ENCODE results near the gene CALML4.
"Not testable (repeated sequence)": the region's sequence is repeated elsewhere in the genome, so short reads cannot be mapped to it uniquely, and the experiment has no call there.

Gene CALML4

DNA sequence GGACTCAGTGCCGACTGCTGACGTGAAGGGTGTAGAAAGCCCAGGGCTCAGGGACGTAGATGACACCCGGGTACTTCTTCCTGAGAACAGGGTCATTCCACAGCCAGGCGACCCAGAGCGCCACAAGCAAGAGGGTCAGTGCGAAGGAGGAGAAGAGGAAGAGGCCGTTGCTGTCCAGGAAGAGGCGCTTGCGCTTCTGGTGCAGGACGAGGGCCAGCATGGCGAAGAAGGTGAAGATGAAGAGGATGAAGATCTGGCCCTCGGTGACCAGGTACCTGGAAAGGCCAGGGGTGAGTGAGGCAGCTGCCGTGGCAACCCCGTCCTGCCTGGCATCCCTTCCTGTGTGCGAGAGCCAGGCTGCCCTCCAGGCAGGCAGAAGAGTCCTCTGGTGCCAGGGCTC is 3.0 kb upstream of the CALML4 start:
- DNase-seq (ENCODE audit: low spot score) = no peak

DNA sequence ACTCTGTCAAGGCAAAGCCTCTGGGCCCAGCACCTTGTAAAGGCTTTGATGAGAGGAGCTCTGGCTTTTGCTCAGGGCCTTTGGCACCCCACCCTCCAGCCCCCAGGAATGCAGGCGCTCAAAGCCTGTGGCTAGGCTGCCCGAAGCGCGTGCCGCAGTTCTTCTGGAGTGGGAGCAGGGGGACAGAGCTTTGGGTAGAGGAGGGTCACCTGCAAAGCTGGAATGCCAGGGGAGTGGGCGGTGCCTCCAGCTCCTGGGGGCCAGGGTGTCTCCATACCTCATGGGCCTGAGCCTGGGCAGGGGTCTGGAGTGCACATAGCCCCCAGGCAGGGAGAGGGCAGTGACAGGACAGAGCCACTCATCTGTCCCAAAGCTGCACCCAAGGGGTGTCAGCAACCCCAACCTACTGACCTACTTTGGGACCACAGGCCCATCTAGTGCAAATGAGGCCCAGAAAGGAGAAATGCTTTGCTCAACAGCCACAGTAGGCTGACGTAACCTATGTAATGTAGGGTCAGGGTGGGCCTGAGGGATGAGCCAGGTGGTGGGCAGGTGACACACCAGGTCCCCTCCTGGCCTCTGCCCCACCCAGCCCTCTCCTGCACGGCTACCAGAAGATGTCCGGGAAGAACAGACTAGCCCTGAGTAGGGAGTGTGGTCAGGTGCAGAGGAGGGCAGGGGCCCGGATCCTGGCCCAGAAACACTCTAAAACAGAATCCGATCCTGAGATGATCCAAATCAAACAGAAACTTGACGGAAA is 2.2 kb upstream of the CALML4 start:
- no peak for DNase-seq (ENCODE audit: low spot score)

DNA sequence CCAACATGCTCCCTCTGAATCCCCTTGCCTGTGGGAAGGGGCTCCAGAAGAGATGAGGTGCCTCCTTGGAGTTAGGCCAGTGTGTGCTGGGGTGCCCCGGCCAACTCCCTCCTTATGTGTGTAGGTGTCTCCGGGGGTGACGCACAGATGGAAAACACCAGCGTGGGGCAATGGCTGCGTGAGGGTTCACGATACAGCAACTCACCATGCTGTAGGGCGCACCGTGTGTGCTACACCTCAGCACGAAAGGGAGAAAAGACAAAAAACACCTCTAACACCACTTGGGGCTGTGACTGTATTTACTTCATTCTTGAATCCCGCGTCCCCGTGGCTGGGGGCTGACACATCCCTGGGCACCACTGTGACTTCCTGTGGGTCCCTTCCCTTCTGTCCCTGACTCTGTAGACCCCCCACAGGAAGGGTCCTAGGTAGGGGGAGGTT is 1.6 kb upstream of the CALML4 start:
- DNase-seq (ENCODE audit: low spot score) = no peak

DNA sequence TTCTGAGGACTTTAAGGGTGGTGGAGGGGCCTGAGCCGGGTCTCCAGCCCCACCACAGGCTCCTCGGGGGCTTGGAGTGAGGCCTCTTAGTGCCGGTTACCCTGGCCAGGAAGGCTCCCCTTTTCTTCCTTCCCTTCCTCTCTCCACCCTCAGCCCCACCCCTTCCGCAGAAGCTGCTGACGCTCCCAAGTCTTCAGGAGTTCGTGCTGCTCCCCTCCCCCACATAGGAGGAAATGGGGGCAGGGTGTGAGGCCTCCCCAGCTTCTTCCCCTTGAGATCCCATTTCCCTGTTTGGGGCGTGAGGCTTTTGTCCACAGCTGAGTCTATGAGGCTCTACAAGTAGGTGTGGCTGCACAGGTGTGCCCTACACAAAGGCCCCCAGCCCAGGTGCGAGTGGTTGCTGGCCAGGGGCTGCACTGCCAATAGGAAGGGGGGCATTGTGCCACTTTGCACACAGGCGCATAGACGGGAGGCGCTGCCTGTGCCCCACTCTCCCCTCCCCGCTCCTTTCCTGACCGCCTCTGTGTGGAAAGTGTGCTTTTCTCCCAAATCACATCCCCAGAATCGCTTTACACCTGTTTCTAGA is 915 bp upstream of the CALML4 start:
- no peak for DNase-seq (ENCODE audit: low spot score)

DNA sequence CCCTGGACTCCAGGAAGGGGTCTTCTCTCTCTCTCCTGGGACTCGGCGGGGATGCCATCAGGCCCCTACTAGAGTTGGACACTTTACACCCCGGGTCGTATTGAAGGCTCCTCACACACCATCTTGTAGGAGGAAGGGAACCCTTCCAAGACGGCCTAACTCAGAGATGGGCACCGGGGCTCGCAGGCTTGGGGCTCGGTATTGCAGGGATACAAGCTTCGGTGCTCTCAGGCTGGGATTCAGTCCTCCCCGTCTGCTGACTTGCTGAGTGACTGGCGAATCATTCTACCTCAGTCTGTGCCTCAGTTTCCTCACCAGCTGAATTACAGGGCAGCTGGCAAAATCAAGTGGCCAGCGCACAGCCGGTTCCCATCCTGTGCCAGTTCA is 419 bp upstream of the CALML4 start:
- DNase-seq (ENCODE audit: low spot score) = no peak

DNA sequence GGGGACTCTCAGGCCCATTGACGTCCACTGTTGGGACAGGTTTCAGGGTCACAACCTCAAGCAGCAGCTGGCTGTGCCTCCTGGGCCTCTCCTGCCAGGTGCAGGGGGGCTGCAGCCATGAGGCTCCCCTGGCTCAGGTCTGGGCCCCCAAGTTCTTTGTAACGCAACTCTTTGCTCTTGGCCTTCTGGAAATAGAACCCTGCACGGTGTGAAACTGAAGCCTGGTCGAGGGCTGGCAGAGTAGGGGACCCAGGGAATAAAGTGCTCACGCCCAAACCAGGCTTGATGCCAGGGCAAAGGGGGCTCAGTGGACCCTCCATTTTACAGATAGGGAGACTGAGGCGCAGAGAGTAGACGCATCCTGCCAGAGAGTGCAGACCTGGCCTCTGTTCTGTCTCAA is 771 bp downstream of the CALML4 start:
- no peak for DNase-seq (ENCODE audit: low spot score)

DNA sequence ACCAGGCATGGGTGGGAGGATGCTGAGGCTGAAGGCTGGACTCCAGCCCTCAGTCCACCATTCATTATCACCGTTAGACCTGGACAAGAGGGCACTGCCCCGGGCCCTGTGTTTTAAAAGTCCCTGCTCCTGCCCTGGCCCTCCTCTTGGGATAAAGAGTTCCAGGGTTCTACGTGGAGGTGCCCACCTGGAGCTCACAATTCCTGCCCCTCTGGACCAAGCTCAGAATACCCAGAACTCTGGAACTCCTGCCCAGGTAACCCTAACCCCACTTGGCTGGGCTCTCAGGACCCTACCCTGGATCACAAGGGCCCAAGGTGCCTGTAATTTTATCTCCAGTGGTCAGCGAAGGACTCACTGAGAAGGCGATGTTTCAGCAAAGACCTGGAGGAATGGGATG is 1.2 kb downstream of the CALML4 start:
- DNase-seq (ENCODE audit: low spot score) = no peak

DNA sequence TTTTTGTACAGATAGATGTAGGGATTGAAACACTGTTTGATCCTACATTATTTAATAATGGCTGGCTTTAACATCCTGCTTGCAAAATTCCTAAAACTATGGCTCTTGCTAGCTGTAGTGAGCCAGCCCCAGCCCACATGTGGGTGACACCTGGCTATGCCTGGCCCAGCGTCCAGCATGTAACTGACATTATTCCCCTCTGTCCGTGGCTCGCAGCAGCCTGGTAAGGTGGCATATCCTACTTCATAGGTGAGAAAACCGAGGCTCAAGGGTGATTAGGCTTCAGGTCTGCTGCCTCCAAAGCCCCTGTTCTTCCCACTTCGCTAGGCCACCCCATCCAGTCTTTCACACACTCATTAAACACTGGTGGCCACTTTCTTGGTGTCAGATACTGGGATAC is 1.6 kb downstream of the CALML4 start:
- DNase-seq (ENCODE audit: low spot score) = no peak

DNA sequence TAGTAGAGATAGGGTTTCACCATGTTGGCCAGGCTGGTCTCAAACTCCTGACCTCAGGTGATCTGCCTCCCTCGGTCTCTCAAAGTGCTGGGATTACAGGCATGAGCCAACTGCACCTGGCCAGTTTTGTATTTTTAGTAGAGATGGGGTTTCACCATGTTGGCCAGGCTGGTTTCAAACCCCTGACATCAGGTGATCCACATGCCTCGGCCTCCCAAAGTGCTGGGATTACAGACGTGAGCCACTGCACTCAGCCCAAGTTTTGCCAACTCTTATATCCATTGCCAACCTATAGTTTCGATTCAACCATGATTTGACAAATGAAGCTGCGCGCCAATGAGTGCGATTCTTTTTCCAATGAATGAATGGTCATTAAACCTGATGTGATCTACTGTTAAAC is 2.1 kb downstream of the CALML4 start:
- not testable (repeated sequence) for DNase-seq (ENCODE audit: low spot score)

DNA sequence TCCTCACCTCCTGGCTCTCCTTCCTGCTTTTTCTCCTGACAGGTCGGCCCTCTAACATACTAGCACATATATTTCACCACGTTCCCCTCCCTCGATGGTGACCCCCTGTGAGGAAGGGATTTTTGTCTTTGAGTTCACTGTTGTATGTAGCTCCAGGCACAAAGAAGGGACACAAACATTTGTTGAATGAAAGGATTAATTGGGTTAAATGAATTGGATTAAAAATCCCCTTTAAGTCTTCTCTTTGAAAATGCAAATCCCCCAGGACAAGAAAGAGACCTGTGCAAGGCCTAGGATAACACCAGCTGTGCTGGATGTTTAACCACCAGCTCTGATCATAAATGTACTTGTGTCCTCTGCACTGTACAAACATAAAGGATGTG is 3.3 kb downstream of the CALML4 start:
- no peak for DNase-seq (ENCODE audit: low spot score)

DNA sequence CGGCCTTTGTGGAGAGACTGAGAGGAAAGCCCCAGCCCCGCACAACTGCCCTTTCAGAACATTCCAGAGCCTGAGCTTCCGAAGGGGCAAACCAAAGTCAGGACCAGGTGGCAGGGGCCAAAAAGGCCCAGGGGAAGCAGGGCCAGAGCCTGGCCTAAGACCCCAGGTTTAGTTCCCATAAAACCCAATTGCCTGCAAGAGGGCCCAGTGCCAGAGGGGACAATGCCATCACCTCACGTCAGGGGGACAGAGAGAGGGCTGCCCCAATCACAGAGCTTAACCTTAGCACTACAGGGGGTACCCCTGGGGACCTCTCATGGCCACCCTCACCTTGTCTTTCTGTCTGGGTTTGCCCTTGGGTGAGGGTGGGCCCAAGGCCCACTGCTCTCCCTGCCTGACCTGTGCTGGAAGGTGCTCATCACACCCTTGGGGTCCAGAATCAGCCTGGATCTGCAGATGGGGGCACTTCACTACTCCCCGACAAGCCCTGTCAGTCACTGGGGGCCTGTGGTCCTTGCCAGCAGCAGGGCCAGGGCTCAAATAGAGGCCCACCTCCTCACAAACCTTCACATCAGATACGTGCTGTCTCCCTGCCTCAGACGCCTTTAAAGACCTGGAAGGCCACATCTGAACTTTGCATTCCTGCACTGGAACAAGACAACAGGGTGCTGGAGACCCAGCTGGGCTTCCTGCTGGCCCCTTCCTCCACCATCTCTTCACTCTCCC is 3.8 kb downstream of the CALML4 start:
- DNase-seq (ENCODE audit: low spot score) = no peak

DNA sequence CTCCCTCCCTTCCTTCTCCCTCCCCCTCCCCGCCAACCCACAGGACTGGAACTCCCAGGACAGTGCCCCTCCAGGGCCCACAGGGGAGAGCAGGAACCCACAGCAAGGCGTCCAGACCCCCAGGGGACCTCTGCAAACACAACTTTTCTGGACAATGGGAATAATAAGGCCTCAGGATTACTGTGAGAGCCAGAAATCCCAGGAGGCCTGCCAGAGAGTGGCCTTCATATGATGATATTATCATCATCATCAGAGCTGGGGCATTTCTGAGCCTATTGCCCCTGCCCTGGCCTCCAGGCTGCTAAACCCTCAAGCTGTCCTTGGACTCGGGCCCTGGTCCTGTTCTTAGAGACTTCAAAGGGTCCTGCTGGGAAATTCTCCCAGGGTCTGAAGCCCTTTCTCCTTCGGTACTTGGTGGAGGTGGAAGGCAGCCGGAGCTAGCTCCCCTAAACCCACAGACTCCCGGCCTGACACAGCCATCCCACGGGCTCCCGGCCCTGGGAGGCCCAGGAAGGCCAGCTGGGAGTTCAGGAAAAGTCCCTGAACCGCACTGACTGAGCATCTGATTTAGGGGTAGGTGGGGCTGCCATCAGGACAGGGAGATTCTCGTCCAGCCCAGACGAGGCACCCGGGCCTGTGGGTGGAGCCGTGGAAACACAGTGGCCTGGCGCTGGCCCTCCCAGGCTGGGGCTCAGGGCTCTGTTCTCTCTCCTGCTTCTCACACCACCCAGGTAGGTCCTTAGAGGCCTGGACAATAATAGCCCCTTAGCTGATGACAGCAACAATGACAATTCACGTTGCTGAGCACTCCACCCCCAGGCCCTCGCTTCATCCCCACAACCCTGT is 4.9 kb downstream of the CALML4 start:
- DNase-seq (ENCODE audit: low spot score) = no peak

DNA sequence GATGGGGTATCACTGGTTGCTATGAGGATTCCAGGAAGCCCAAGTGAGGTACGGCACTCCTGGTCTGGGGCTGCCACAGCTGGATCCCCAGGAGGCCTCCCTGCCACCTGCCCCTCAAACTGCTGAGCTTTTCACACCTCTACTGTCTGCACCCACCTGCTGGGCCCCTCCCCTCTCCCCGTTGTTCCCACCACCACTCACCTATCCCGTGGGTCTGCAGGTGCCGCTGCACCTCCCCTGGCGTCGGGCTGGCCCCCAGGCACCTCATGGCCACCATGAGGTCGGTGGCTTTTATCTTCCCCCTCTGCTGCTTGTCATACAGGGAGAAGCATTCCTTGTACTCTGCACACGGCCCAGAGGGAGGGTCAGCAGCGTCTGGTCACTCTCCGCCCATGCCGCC is 5.8 kb downstream of the CALML4 start:
- DNase-seq (ENCODE audit: low spot score) = no peak

DNA sequence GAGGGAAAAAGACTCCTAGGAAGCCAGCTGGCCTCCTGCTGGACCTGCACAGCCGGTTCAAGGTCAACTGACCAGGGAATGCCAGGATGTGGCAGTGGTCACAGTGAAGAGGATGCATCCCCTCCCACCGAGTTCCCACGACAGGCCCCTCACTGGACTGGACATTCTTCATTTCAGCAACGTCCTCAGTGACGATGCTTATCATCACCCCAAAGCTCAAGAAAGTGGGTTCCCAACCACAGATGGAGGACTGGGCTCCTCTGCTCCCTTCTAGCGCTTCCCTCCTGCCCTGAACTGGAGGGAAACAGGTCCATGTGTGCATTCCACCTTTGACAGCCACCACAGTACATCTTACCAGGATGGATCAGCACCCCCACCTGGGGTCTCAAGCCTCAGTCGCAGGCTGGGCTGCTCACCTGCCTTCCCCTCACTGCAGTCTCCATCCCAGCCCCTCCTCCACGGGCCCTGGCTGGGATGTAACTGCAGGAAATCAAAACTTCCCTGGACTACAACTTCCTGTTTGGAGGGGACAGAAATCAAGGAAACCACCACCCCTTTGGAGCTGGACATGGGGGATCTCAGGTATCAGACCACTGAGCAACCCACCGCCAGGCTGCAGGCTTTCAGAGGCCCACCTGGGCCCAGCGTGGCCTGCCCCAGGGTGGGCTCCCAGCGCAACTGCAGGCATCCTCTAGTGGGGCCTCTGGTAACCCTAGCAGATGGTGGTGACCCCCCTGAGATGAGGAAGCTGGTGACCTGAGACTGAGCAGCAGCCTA is 7.3 kb downstream of the CALML4 start:
- no peak for DNase-seq (ENCODE audit: low spot score)

DNA sequence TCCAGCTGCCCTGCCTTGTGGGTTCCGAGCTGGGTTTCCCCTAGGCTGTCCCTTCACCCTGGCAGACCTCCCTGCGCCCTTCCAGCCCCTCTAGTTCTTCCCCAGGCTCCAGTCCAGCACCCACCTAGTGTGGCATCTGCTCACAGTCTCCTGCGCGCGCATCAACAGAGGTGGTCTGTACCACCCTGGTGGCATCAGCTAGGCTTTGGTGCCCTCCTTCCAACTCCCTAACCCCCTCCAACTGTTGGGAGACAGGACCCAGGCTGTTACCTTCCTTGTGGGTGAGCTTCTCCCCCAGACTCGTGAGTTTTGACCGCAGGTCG is 8.0 kb downstream of the CALML4 start:
- DNase-seq (ENCODE audit: low spot score) = no peak

DNA sequence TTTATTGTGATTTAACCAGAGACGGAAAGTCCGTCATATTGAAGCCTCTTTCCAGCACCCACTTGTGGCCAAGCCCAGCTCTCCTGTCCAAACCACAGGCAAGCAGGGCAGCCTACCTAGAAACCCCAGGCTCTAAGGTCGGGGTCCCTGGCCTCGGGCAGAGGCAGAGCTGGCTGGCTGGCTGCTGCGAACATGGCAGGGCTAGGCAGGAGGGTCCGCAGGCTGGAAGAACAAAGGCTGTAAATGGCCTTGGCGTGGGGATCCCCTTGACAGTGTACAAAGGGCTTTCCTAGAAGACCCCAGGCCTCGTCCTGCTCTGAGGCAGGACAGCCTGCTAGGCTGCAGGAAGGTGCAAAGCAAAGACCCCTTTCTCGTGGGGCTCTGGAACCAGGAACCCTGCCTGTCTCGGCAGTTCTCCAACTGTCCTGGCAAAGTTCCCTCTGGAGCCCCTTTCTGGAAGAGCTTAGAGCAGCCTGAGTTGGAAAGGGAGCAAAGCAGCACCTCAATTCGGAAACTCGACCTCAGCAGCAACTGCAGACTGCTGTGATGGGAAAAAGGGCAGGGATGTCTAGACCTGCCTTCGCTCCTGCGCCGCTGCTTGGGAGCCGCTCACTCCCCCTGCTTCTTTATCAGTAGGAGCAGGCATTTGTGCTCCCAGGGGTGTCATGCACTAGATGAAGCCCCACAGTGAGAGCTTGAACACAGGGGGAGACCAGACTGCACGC is 8.5 kb downstream of the CALML4 start:
- DNase-seq (ENCODE audit: low spot score) = no peak

DNA sequence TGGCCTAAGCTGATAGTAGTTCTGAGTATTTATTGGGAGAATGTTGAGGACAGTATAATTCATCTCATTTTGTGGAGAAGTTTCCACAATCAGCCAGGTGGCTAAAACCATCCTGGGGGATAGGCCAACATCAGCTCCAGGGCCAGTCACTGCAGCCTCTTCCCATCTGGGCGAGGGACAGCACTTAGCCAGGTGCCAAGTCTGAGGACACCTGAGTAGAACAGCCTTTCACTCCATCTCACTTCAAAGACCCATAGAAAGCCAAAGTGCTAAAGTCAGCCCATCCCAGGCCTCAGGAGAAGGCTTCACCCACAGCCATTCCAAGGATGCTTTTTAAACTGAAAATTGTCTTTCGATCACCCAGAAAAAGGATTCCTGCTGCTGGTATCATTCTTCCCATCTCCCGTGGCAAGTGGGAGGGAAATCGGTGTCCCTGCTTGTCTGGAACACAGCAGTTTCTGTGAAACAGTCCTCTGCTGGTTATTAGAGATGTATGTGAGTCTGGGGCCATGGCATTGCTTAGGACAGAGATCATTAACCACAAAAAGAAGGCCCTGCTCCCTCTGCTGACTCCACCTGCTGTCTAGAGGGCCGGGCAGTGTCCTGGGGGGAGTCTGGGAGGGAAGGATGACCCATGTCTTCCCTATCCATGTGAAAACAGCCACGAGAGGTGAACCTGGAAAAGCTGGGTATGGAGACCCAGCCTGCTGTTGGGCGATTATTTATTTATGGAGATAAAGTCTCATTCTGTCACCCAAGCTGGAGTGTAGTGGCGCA is 9.6 kb downstream of the CALML4 start:
- DNase-seq (ENCODE audit: low spot score) = no peak

DNA sequence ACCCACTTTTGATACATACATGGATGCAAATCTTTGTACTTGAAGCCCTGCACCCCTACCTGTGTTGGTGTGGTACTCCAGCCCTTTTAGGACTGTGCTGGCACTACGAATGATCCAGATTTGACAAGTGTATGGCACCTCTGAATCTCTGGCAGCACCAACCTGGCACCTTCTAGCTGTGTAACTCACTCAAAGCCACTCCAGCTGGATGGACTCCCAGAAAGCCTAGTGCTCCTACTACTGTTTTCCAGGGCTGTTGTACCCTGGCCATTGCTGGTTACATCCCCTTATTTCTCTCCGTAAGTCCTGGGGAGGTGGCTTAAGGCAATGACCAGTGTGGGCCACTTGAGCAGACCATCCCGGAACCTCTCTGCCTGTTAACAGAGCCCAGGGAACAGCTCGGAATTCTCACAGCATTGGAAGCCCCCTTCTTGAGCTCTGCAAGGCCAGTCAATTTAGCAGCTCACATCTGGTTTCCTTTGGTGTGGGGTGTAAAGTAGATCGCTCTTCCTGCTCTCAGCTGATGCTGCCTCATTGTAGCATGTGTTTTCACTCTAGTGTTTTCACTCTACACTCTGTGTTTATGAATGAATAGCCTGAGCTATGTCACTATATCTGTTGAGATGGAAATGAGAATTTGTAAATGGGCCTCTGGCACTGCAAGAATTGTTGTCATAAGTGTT is 12.2 kb downstream of the CALML4 start:
- DNase-seq (ENCODE audit: low spot score) = no peak

DNA sequence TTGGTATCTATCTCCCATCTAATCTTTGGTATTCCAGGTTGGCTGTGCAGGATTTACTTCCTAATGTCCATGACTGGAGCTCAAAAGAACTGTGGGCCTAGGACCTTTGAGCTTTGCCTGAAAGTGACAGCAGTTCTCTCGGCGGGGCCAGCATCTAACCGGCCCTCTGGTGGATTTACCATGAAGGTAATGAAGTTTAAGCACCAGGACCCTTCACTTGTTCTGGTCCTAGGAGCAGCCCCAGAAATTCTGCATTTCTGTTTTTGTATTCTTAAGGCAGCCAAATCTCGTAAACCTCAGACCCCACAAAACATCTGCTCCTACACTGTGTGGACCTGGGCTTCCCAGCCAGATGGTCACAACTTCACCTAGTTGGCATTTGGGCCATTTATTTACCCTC is 13.0 kb downstream of the CALML4 start:
- DNase-seq (ENCODE audit: low spot score) = no peak

DNA sequence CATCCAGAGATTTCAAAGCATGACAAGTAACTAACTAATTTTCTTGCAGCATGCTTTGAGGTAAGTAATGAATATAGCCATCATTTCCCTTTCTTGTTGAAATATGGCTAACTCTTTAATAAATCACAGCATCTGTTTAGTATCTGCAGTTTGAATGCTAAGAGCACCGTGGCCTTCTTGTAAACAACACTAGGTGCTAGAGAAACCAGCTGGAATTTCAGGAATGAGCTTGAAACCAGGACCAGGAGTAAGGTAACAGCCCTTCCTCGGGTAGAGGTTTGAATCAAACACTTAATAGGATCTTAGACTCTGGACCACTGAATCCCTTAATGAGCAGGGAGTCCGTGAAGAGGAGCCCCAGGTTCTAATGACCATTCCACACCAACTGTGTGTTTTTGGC is 13.6 kb downstream of the CALML4 start:
- DNase-seq (ENCODE audit: low spot score) = no peak

Data from hepatic stellate cell (primary cell).